ENCODE data around the gene SIRT7. TPM values are rescaled to one million over a fixed set of nuclear protein-coding genes. Genes with fewer than 3 reads are reported as not detected.

SIRT7 gene
- total RNA-seq, 4 donors from 2014 or later, result 0.77 to 87.1 (median 14.6) TPM

DNA sequence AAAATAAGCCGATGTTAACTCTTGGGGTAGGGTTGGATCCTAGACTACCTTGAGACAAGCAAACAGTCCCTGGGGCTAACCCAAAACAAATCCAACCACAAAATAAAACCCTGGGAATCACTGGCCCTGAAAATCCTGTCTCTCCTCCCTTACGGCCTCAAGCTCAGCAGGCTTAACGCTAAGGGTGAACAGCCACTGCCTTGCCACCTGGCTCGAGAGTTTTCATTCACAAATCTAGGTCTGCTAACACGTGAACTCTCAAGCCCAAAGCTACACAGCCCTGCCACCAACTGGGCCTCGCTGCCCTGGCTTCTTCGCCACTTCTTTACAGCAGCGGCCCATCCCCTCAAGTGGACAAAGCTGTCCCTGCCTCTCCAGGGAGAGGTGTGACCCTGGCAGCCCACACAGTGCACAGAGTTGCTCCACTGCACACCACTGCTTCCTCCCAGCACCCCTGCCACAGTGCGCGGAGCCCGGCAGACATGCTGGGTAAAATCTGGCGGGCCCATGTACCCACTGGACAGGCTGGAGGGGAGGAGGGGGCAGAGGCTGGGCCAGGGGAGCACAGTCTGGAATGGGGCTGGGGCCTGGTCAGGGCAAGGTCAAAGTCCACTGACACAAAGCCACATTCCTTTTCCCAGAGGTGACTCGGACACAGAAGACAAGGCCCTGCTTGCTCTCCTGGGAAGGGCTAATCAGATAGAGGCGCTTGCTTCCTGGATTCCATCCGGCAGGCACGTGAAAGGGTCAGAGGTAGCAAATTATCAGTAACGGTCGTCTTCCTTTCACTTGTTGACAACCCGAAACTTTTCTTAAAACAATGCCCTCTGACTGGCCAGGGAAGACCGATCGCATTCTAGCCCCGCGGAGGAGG lies 7.8 kb downstream of the SIRT7 start:
- intact Hi-C loops (cut with DNase I; ENCODE audit: low total_unique reads), result no loop called here
- DNase-seq, result no peak
- Histone ChIP-seq H3K36me3 (no peaks in the 10 kb centered on the region), H3K9me3 (no peaks in the 10 kb centered on the region), H3K4me1 (peaks cover 0 to 4% of the 10 kb centered on the region in 2 donors), H3K27ac (peak overlapping the region in 1 of 2 donors; percentile 62), H3K27me3 (no peaks in the 10 kb centered on the region), H3K4me3 (peak overlapping the region; percentile 46 to 83)
- no peak for TF ChIP-seq POLR2A (IDR thresholded peaks at IDR 0.05)
- TF ChIP-seq, protein P1, sequence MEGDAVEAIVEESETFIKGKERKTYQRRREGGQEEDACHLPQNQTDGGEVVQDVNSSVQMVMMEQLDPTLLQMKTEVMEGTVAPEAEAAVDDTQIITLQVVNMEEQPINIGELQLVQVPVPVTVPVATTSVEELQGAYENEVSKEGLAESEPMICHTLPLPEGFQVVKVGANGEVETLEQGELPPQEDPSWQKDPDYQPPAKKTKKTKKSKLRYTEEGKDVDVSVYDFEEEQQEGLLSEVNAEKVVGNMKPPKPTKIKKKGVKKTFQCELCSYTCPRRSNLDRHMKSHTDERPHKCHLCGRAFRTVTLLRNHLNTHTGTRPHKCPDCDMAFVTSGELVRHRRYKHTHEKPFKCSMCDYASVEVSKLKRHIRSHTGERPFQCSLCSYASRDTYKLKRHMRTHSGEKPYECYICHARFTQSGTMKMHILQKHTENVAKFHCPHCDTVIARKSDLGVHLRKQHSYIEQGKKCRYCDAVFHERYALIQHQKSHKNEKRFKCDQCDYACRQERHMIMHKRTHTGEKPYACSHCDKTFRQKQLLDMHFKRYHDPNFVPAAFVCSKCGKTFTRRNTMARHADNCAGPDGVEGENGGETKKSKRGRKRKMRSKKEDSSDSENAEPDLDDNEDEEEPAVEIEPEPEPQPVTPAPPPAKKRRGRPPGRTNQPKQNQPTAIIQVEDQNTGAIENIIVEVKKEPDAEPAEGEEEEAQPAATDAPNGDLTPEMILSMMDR (IDR thresholded peaks at IDR 0.05), result no peak

DNA sequence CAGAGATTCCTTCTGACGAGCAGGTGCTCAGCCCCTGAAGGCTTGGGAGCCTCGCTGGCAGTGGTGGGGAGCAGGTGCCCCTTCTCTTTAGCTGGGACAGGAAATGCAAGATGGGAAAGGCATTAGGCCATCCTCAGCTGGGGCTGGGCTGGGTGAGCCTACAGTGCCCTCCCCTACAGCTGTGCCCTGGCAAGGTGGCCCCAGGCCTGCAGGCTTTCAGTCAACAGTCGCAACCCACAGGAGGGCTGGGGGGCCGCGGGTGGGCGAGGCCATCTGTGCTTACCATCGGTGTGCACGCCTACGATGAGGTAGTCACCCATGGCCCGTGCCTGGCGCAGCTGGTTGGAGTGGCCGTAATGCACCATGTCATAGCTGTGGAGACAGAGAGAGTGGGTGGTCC lies 8.7 kb downstream of the SIRT7 start:
- Histone ChIP-seq H3K27me3 (no peaks in the 10 kb centered on the region), H3K4me1 (peaks cover 0 to 4% of the 10 kb centered on the region in 2 donors), H3K27ac (no peak overlapping the region), H3K9me3 (no peaks in the 10 kb centered on the region), H3K36me3 (no peaks in the 10 kb centered on the region), H3K4me3 (no peak overlapping the region)
- TF ChIP-seq, protein P1 (IDR thresholded peaks at IDR 0.05), result no peak
- TF ChIP-seq POLR2A (IDR thresholded peaks at IDR 0.05), result no peak
- intact Hi-C loops (cut with DNase I; ENCODE audit: low total_unique reads), result no loop called here
- no peak for DNase-seq

DNA sequence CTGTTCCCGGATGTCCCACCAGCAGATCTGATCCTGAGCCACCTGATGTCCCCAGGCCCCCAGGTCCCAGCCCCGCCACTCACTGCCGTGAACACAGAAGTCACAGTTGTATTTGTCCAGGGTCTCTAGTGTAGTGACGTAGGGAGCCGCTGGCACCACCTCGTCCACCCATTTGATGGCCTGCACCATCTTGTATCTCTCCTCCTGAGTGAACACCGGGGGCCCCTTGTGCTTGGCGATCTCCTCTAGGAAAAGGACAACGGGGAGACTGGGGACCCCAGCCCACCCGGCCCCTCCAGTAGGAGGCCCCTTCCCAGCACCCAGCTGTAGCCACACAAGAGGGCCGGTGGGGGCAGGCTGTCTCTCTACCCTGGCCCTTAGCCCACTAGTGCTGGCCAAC lies 9.2 kb downstream of the SIRT7 start:
- no peak overlapping the region for H3K27ac ChIP-seq
- H3K4me3 ChIP-seq, result no peak overlapping the region
- no peaks in the 10 kb centered on the region for H3K36me3 ChIP-seq
- intact Hi-C loops (cut with DNase I; ENCODE audit: low total_unique reads), result no loop called here
- TF ChIP-seq, protein P1 (IDR thresholded peaks at IDR 0.05), result no peak
- TF ChIP-seq POLR2A (IDR thresholded peaks at IDR 0.05), result no peak
- H3K4me1 ChIP-seq, result peaks cover 0 to 4% of the 10 kb centered on the region in 2 donors
- no peak for DNase-seq
- no peaks in the 10 kb centered on the region for H3K27me3 ChIP-seq
- no peaks in the 10 kb centered on the region for H3K9me3 ChIP-seq

DNA sequence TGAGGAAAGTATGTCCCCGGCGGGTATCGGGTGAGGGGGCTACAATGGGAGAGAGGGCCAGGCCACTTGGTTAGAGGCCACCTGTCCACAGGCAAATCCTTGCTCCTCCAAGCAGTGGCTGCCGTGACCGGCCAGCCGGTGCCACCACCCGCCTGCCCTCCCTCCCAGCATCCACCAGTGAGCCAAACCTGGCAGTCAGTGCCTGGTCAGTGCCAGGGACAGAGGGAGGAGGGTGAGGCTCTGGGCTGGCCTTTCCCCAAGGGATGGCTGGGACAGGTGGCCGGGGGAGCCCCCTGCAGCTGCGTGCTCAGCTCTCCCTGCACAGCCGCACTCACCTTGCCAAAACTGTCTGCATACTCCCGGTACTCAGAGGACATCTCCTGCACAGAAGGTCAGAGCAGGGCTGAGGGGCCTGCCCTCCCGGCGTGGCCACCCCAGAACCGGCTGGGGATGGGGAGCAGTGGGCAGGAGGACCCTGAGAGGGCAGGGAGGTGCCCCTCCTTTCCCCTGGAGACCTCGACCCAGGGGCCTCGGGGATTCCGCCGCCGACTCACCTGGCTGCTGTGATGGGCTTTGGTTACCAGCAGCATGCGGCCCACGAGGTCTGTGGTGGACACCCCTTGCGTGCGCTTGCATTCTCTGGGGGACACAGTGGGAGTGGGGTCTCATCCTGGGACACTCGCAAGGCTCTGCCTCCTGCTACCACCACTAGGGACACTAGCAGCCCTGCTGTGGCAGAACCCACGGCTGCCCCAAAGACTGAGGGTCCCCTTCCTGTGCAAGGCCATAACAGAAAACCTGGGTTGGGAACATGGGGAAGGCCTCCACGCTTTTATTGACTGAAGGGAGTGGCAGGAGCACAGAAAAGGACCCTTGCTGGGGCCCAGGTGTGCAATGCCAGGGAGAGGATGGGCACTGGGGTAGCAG lies 10.5 kb downstream of the SIRT7 start:
- peak in 1 of 2 donors; percentile 14 for DNase-seq
- H3K4me1 ChIP-seq, result peaks cover 0 to 7% of the 10 kb centered on the region in 2 donors
- no peaks in the 10 kb centered on the region for H3K9me3 ChIP-seq
- TF ChIP-seq, protein P1 (IDR thresholded peaks at IDR 0.05), result no peak
- TF ChIP-seq POLR2A (IDR thresholded peaks at IDR 0.05), result no peak
- intact Hi-C loops (cut with DNase I; ENCODE audit: low total_unique reads), result no loop called here
- H3K36me3 ChIP-seq, result no peaks in the 10 kb centered on the region
- no peak overlapping the region for H3K27ac ChIP-seq
- H3K4me3 ChIP-seq, result no peak overlapping the region
- H3K27me3 ChIP-seq, result no peaks in the 10 kb centered on the region
